ENCODE data around the gene DUSP10.

- no peak for TF ChIP-seq CTCF (IDR thresholded peaks at IDR 0.05)
- TF ChIP-seq POLR2A (IDR thresholded peaks at IDR 0.05), result no peak
- TF ChIP-seq EP300 (IDR thresholded peaks at IDR 0.05), result no peak
These were observed 22.7 kb downstream of the DUSP10 start for GRCh38 chr1:221719278-221719597.

Data from ovary (tissue), 3 donors.